Stimulated activated naive CD8-positive, alpha-beta T cell treated with anti-CD3 and anti-CD28 coated beads, Interleukin-15, Interleukin-2, amounts not matched to agents 100 ng/mL and 50 ng/mL, for 24 hours (primary cell): Measurements from ENCODE around the gene ZNF684.
A peak's percentile ranks its signal among the peaks of the same experiment; 100 is the strongest.
"Not testable (repeated sequence)": the region's sequence is repeated elsewhere in the genome, so short reads cannot be mapped to it uniquely, and the experiment has no call there.

ENCODE experiments used
- H3K27ac Mint-ChIP-seq: one replicate; pipeline ENCODE4 v1.8.0; 2021; ENCODE audit warnings: mild to moderate bottlenecking, mixed read lengths
- H3K27me3 Mint-ChIP-seq: one replicate; pipeline ENCODE4 v1.8.0; 2021; ENCODE audit warnings: mixed read lengths
- H3K36me3 Mint-ChIP-seq: one replicate; pipeline ENCODE4 v1.8.0; 2021; ENCODE audit warnings: low read depth, mixed read lengths
- H3K4me1 Mint-ChIP-seq: one replicate; pipeline ENCODE4 v1.8.0; 2021; ENCODE audit warnings: low read depth, mixed read lengths
- H3K4me3 Mint-ChIP-seq: one replicate; pipeline ENCODE4 v1.8.0; 2021; ENCODE audit warnings: mild to moderate bottlenecking, mixed read lengths
- H3K9me3 Mint-ChIP-seq: one replicate; pipeline ENCODE4 v1.8.0; 2021; ENCODE audit warnings: mixed read lengths

ZNF684 gene

GRCh38 chr1:40554807-40555206, 23.4 kb downstream of the ZNF684 start:
- H3K4me1 Mint-ChIP-seq, H3K4me3 Mint-ChIP-seq, H3K9me3 Mint-ChIP-seq, H3K27me3 Mint-ChIP-seq, H3K36me3 Mint-ChIP-seq, H3K27ac Mint-ChIP-seq: not testable (repeated sequence)

GRCh38 chr1:40556121-40556520, 24.7 kb downstream of the ZNF684 start:
- H3K36me3 Mint-ChIP-seq, result no peaks in the 10 kb centered on the region
- no peak overlapping the region for H3K27ac Mint-ChIP-seq
- H3K4me1 Mint-ChIP-seq, result no peaks in the 10 kb centered on the region
- no peaks in the 10 kb centered on the region for H3K9me3 Mint-ChIP-seq
- peaks cover 4% of the 10 kb centered on the region for H3K27me3 Mint-ChIP-seq
- no peak overlapping the region for H3K4me3 Mint-ChIP-seq

GRCh38 chr1:40558241-40558640, 26.8 kb downstream of the ZNF684 start:
- H3K9me3 Mint-ChIP-seq, H3K4me1 Mint-ChIP-seq, H3K4me3 Mint-ChIP-seq, H3K27me3 Mint-ChIP-seq, H3K36me3 Mint-ChIP-seq, H3K27ac Mint-ChIP-seq: not testable (repeated sequence)

- H3K9me3 Mint-ChIP-seq, result peaks cover 4% of the 10 kb centered on the region
- no peaks in the 10 kb centered on the region for H3K36me3 Mint-ChIP-seq
- H3K4me1 Mint-ChIP-seq, result peaks cover 8% of the 10 kb centered on the region
- no peak overlapping the region for H3K27ac Mint-ChIP-seq
- peaks cover 9% of the 10 kb centered on the region for H3K27me3 Mint-ChIP-seq
- no peak overlapping the region for H3K4me3 Mint-ChIP-seq
Observed at GRCh38 chr1:40562185-40562584, 30.7 kb downstream of the ZNF684 start.

GRCh38 chr1:40563266-40563665, 31.8 kb downstream of the ZNF684 start:
- Mint-ChIP-seq H3K27me3 (peaks cover 9% of the 10 kb centered on the region), H3K4me1 (peaks cover 8% of the 10 kb centered on the region), H3K4me3 (no peak overlapping the region), H3K36me3 (no peaks in the 10 kb centered on the region), H3K9me3 (peaks cover 4% of the 10 kb centered on the region), H3K27ac (no peak overlapping the region)

- peaks cover 8% of the 10 kb centered on the region for H3K4me1 Mint-ChIP-seq
- H3K4me3 Mint-ChIP-seq, result no peak overlapping the region
- no peaks in the 10 kb centered on the region for H3K36me3 Mint-ChIP-seq
- peaks cover 9% of the 10 kb centered on the region for H3K27me3 Mint-ChIP-seq
- peaks cover 4% of the 10 kb centered on the region for H3K9me3 Mint-ChIP-seq
- no peak overlapping the region for H3K27ac Mint-ChIP-seq
Observed at GRCh38 chr1:40564506-40564905, 33.1 kb downstream of the ZNF684 start.

GRCh38 chr1:40564913-40565312, 33.5 kb downstream of the ZNF684 start:
- H3K36me3 Mint-ChIP-seq, result no peaks in the 10 kb centered on the region
- H3K27ac Mint-ChIP-seq, result no peak overlapping the region
- H3K4me3 Mint-ChIP-seq, result no peak overlapping the region
- H3K4me1 Mint-ChIP-seq, result peaks cover 8% of the 10 kb centered on the region
- H3K27me3 Mint-ChIP-seq, result peaks cover 9% of the 10 kb centered on the region
- H3K9me3 Mint-ChIP-seq, result peaks cover 4% of the 10 kb centered on the region

- Mint-ChIP-seq H3K36me3 (no peaks in the 10 kb centered on the region), H3K4me3 (no peak overlapping the region), H3K27me3 (peaks cover 9% of the 10 kb centered on the region), H3K27ac (no peak overlapping the region), H3K9me3 (peaks cover 4% of the 10 kb centered on the region), H3K4me1 (no peaks in the 10 kb centered on the region)
Observed at GRCh38 chr1:40567825-40568224, 36.4 kb downstream of the ZNF684 start.

- H3K27ac Mint-ChIP-seq, H3K36me3 Mint-ChIP-seq, H3K9me3 Mint-ChIP-seq, H3K4me1 Mint-ChIP-seq, H3K4me3 Mint-ChIP-seq, H3K27me3 Mint-ChIP-seq: not testable (repeated sequence)
Observed at GRCh38 chr1:40574805-40575204, 43.4 kb downstream of the ZNF684 start.

GRCh38 chr1:40575336-40575735, 43.9 kb downstream of the ZNF684 start:
- Mint-ChIP-seq H3K27me3 (peaks cover 3% of the 10 kb centered on the region), H3K27ac (no peak overlapping the region), H3K4me1 (no peaks in the 10 kb centered on the region), H3K9me3 (no peaks in the 10 kb centered on the region), H3K36me3 (no peaks in the 10 kb centered on the region), H3K4me3 (no peak overlapping the region)

GRCh38 chr1:40582116-40582515, 50.7 kb downstream of the ZNF684 start:
- H3K4me3 Mint-ChIP-seq, result no peak overlapping the region
- H3K27me3 Mint-ChIP-seq, result no peaks in the 10 kb centered on the region
- H3K9me3 Mint-ChIP-seq, result no peaks in the 10 kb centered on the region
- no peaks in the 10 kb centered on the region for H3K36me3 Mint-ChIP-seq
- H3K4me1 Mint-ChIP-seq, result peaks cover 19% of the 10 kb centered on the region
- no peak overlapping the region for H3K27ac Mint-ChIP-seq

- no peaks in the 10 kb centered on the region for H3K36me3 Mint-ChIP-seq
- H3K4me1 Mint-ChIP-seq, result peaks cover 19% of the 10 kb centered on the region
- no peak overlapping the region for H3K4me3 Mint-ChIP-seq
- no peaks in the 10 kb centered on the region for H3K9me3 Mint-ChIP-seq
- H3K27ac Mint-ChIP-seq, result peak overlapping the region; percentile 40
- H3K27me3 Mint-ChIP-seq, result no peaks in the 10 kb centered on the region
Observed at GRCh38 chr1:40583980-40584379, 52.5 kb downstream of the ZNF684 start.

- peaks cover 10% of the 10 kb centered on the region for H3K27me3 Mint-ChIP-seq
- H3K4me3 Mint-ChIP-seq, result no peak overlapping the region
- no peaks in the 10 kb centered on the region for H3K36me3 Mint-ChIP-seq
- peaks cover 18% of the 10 kb centered on the region for H3K4me1 Mint-ChIP-seq
- no peaks in the 10 kb centered on the region for H3K9me3 Mint-ChIP-seq
- no peak overlapping the region for H3K27ac Mint-ChIP-seq
Observed at GRCh38 chr1:40588586-40588985, 57.1 kb downstream of the ZNF684 start.

GRCh38 chr1:40592107-40592803, 60.8 kb downstream of the ZNF684 start:
- Mint-ChIP-seq H3K27ac (no peak overlapping the region), H3K27me3 (peaks cover 10% of the 10 kb centered on the region), H3K4me3 (no peak overlapping the region), H3K4me1 (peaks cover 11% of the 10 kb centered on the region), H3K36me3 (no peaks in the 10 kb centered on the region), H3K9me3 (no peaks in the 10 kb centered on the region)

- Mint-ChIP-seq H3K4me1 (peaks cover 11% of the 10 kb centered on the region), H3K9me3 (no peaks in the 10 kb centered on the region), H3K36me3 (no peaks in the 10 kb centered on the region), H3K27me3 (peaks cover 10% of the 10 kb centered on the region), H3K4me3 (no peak overlapping the region), H3K27ac (no peak overlapping the region)
Observed at GRCh38 chr1:40593449-40594186, 62.2 kb downstream of the ZNF684 start.

- Mint-ChIP-seq H3K4me1 (peaks cover 11% of the 10 kb centered on the region), H3K36me3 (no peaks in the 10 kb centered on the region)
Observed at GRCh38 chr1:40594187-40594531, 62.7 kb downstream of the ZNF684 start.

More at GRCh38 chr1:40594187-40594531, 62.7 kb downstream of the ZNF684 start:
- Mint-ChIP-seq H3K27me3 (peaks cover 10% of the 10 kb centered on the region), H3K9me3 (no peaks in the 10 kb centered on the region), H3K27ac (no peak overlapping the region), H3K4me3 (no peak overlapping the region)
